Mesenchymal stem cell (in vitro differentiated cells and primary cell): ENCODE measurements around the gene PTH2.

Source experiments
- DNase-seq: peaks from one replicate; pipeline ENCODE4 v3.0.0-alpha.2; 2013
- H2AFZ ChIP-seq: one replicate; pipeline ENCODE4 v1.6.1; 2013; ENCODE audit warnings: low read depth, mild to moderate bottlenecking, control low read depth, inconsistent platforms, low read length, moderate library complexity
- H2AK5ac ChIP-seq: 2 replicates; pipeline ENCODE4 v1.6.1; 2013; ENCODE audit warnings: low read length, moderate library complexity, mild to moderate bottlenecking, inconsistent platforms; ENCODE audit not compliant: severe bottlenecking
- H2BK120ac ChIP-seq: one replicate; pipeline ENCODE4 v1.6.1; 2013; ENCODE audit warnings: low read depth, mild to moderate bottlenecking, inconsistent platforms, low read length, moderate library complexity
- H2BK12ac ChIP-seq, 2 experiments: one replicate each; pipeline ENCODE4 v1.6.1; 2013; ENCODE audit warnings: inconsistent platforms in 2 of 2, low read length in 2 of 2, mild to moderate bottlenecking in 2 of 2, moderate library complexity in 2 of 2, control low read depth in 1 of 2
- H2BK15ac ChIP-seq: one replicate; pipeline ENCODE4 v1.6.1; 2013; ENCODE audit warnings: mild to moderate bottlenecking, low read depth, inconsistent platforms; ENCODE audit not compliant: poor library complexity, severe bottlenecking
- H2BK5ac ChIP-seq: 2 replicates; pipeline ENCODE4 v1.6.1; 2013; ENCODE audit warnings: low read depth, mild to moderate bottlenecking, low read length, control low read depth, inconsistent platforms; ENCODE audit not compliant: poor library complexity, severe bottlenecking
- H3K14ac ChIP-seq, 2 experiments: one replicate each; pipeline ENCODE4 v1.6.1; 2013; ENCODE audit warnings: inconsistent platforms in 2 of 2, low read length in 2 of 2, control low read depth in 1 of 2, mild to moderate bottlenecking in 1 of 2, moderate library complexity in 1 of 2
- H3K18ac ChIP-seq, 2 experiments: one replicate each; pipeline ENCODE4 v1.6.1; 2013; ENCODE audit warnings: inconsistent platforms in 2 of 2, low read length in 2 of 2, control low read depth in 1 of 2, low read depth in 1 of 2, mild to moderate bottlenecking in 1 of 2
- H3K23ac ChIP-seq, 2 experiments: one replicate each; pipeline ENCODE4 v1.6.1; 2013; ENCODE audit warnings: inconsistent platforms in 2 of 2, low read length in 2 of 2, mild to moderate bottlenecking in 2 of 2, moderate library complexity in 2 of 2, control low read depth in 1 of 2
- H3K27ac ChIP-seq: 2 replicates; pipeline ENCODE4 v1.5.1; 2013; ENCODE audit warnings: mild to moderate bottlenecking, moderate library complexity, low read length, control low read depth, inconsistent platforms; ENCODE audit not compliant: poor library complexity, severe bottlenecking
- H3K27me3 ChIP-seq, 2 experiments: 2 replicates each; pipeline versions ENCODE4 v1.6.1 to v1.7.0; 2013; ENCODE audit warnings: low read length in 2 of 2, mild to moderate bottlenecking in 2 of 2, moderate library complexity in 2 of 2, control low read depth in 1 of 2, inconsistent platforms in 1 of 2; ENCODE audit not compliant: control insufficient read depth in 1 of 2, insufficient read depth in 1 of 2
- H3K36me3 ChIP-seq, 2 experiments: 2 replicates each; pipeline versions ENCODE4 v1.6.1 to v1.7.0; 2013; ENCODE audit warnings: low read length in 2 of 2, control low read depth in 1 of 2, inconsistent platforms in 1 of 2, low read depth in 1 of 2, mild to moderate bottlenecking in 1 of 2; ENCODE audit not compliant: insufficient read depth in 2 of 2, control insufficient read depth in 1 of 2
- H3K4ac ChIP-seq, 2 experiments: one replicate each; pipeline ENCODE4 v1.6.1; 2013; ENCODE audit warnings: inconsistent platforms in 2 of 2, low read length in 2 of 2, mild to moderate bottlenecking in 2 of 2, moderate library complexity in 2 of 2, control low read depth in 1 of 2, low read depth in 1 of 2
- H3K4me1 ChIP-seq: 2 replicates; pipeline ENCODE4 v1.6.1; 2013; ENCODE audit warnings: low read depth, low read length, control low read depth; ENCODE audit not compliant: control insufficient read depth, insufficient read depth
- H3K4me2 ChIP-seq: 2 replicates; pipeline ENCODE4 v1.6.1; 2013; ENCODE audit warnings: low read length, mild to moderate bottlenecking, inconsistent platforms; ENCODE audit not compliant: poor library complexity, severe bottlenecking
- H3K4me3 ChIP-seq, 2 experiments: 2 replicates each; pipeline versions ENCODE4 v1.5.1 to v1.7.0; 2013; ENCODE audit warnings: low read length in 2 of 2, mild to moderate bottlenecking in 2 of 2, control low read depth in 1 of 2, low read depth in 1 of 2; ENCODE audit not compliant: insufficient read depth in 1 of 2
- H3K79me1 ChIP-seq: replicated peaks from 2 replicates; pipeline ENCODE4 v1.6.1; 2013; ENCODE audit warnings: mild to moderate bottlenecking, control low read depth, low read length, inconsistent platforms; ENCODE audit not compliant: poor library complexity, severe bottlenecking
- H3K9ac ChIP-seq: 2 replicates; pipeline ENCODE4 v1.7.0; 2013; ENCODE audit warnings: mild to moderate bottlenecking, low read length, moderate library complexity
- H3K9me3 ChIP-seq: 2 replicates; pipeline ENCODE4 v1.7.0; 2013; ENCODE audit warnings: mild to moderate bottlenecking, low read length; ENCODE audit not compliant: control insufficient read depth
- H4K8ac ChIP-seq: one replicate; pipeline ENCODE4 v1.6.1; 2013; ENCODE audit warnings: inconsistent platforms, mild to moderate bottlenecking, low read length, moderate library complexity
- H4K91ac ChIP-seq: one replicate; pipeline ENCODE4 v1.6.1; 2013; ENCODE audit warnings: mild to moderate bottlenecking, low read length, inconsistent platforms
- WGBS: methylation state at CpG from one replicate; pipeline ENCODE4 v1.1.7; 2013; ENCODE audit warnings: mixed read lengths; 5-methylcytosine and 5-hydroxymethylcytosine counted together

Gene PTH2

DNA sequence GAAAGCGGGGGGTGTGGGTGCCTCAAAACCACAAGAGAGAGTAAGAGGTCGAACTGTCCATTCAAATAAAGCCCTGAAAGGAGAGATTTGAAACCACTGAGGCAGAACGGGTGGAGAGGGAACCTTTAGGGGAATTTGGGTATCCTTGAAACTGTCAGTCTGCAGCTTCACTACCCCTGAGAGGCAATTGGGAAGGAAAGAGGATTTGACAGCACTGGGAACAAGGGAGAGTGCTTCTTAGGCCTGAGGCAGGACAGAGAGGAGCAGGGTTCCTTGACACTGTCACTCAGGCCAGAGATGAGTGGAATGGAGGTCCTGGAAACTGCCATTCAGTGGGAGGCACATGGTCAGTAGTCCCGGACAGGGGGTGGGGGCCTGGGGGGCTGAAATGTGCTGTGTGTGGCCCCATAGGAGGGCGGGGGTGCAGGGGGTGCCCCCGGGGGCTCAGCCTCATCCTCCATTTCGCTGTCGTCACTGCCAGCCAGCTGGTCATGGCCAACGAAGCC is 7.0 kb upstream of the PTH2 start:
- 86% methylated on average over 9 of the region's 9 CpGs for WGBS
- H3K14ac ChIP-seq = no peak overlapping the region

GRCh38 chr19:49428547-49429451 is 5.6 kb upstream of the PTH2 start:
- H3K4me1 ChIP-seq = peaks cover 10% of the 10 kb centered on the region
- no peak overlapping the region for H2BK5ac ChIP-seq
- DNase-seq = no peak
- H3K9me3 ChIP-seq = no peaks in the 10 kb centered on the region
- no peak overlapping the region for H4K91ac ChIP-seq
- H2BK12ac ChIP-seq = no peak overlapping the region
- H3K4ac ChIP-seq = no peak overlapping the region
- H3K27me3 ChIP-seq = peaks cover 79 to 92% of the 10 kb centered on the region in 2 experiments
- no peaks in the 10 kb centered on the region for H3K79me1 ChIP-seq
- no peak overlapping the region for H2AK5ac ChIP-seq
- no peak overlapping the region for H3K9ac ChIP-seq
- no peaks in the 10 kb centered on the region for H3K36me3 ChIP-seq
- no peak overlapping the region for H3K14ac ChIP-seq
- no peak overlapping the region for H3K18ac ChIP-seq
- no peak overlapping the region for H2AFZ ChIP-seq
- H3K27ac ChIP-seq = no peak overlapping the region
- WGBS = 25% methylated on average over 27 of the region's 29 CpGs
- no peak overlapping the region for H2BK120ac ChIP-seq
- H2BK15ac ChIP-seq = no peak overlapping the region
- H3K4me3 ChIP-seq = no peak overlapping the region
- H3K23ac ChIP-seq = no peak overlapping the region
- H3K4me2 ChIP-seq = peak overlapping the region; percentile 64
- H4K8ac ChIP-seq = no peak overlapping the region

More for the DNA sequence above, 7.0 kb upstream of the PTH2 start:
- H3K23ac ChIP-seq = no peak overlapping the region
- no peak overlapping the region for H2AFZ ChIP-seq
- H3K27ac ChIP-seq = no peak overlapping the region
- no peak overlapping the region for H3K18ac ChIP-seq
- H2BK120ac ChIP-seq = no peak overlapping the region
- H4K8ac ChIP-seq = no peak overlapping the region
- no peak overlapping the region for H3K4me3 ChIP-seq
- no peak overlapping the region for H2BK12ac ChIP-seq
- H3K4me2 ChIP-seq = no peak overlapping the region
- no peak overlapping the region for H2AK5ac ChIP-seq
- no peak overlapping the region for H3K4ac ChIP-seq
- no peak overlapping the region for H3K9ac ChIP-seq
- no peaks in the 10 kb centered on the region for H3K36me3 ChIP-seq
- no peak overlapping the region for H2BK5ac ChIP-seq
- no peak overlapping the region for H4K91ac ChIP-seq
- H3K79me1 ChIP-seq = no peaks in the 10 kb centered on the region
- DNase-seq = no peak
- peaks cover 10% of the 10 kb centered on the region for H3K4me1 ChIP-seq
- H3K9me3 ChIP-seq = no peaks in the 10 kb centered on the region
- H2BK15ac ChIP-seq = no peak overlapping the region
- H3K27me3 ChIP-seq = peaks cover 69 to 78% of the 10 kb centered on the region in 2 experiments

- H3K27ac ChIP-seq = no peak overlapping the region
- peaks cover 81 to 96% of the 10 kb centered on the region in 2 experiments for H3K27me3 ChIP-seq
- DNase-seq = no peak
- H3K4me2 ChIP-seq = peak overlapping the region; percentile 64
- no peak overlapping the region for H2AK5ac ChIP-seq
- H3K36me3 ChIP-seq = no peaks in the 10 kb centered on the region
- H3K4ac ChIP-seq = no peak overlapping the region
- no peak overlapping the region for H2BK120ac ChIP-seq
- H2BK12ac ChIP-seq = no peak overlapping the region
- H3K4me1 ChIP-seq = peaks cover 14% of the 10 kb centered on the region
- no peak overlapping the region for H3K9ac ChIP-seq
- H3K9me3 ChIP-seq = no peaks in the 10 kb centered on the region
- H2AFZ ChIP-seq = no peak overlapping the region
- no peak overlapping the region for H3K23ac ChIP-seq
- no peak overlapping the region for H3K18ac ChIP-seq
- H3K14ac ChIP-seq = no peak overlapping the region
- WGBS = 2% methylated on average over 44 of the region's 45 CpGs
- H2BK15ac ChIP-seq = no peak overlapping the region
- H3K4me3 ChIP-seq = no peak overlapping the region
- H4K8ac ChIP-seq = no peak overlapping the region
- H4K91ac ChIP-seq = no peak overlapping the region
- no peak overlapping the region for H2BK5ac ChIP-seq
- no peaks in the 10 kb centered on the region for H3K79me1 ChIP-seq
Observed at GRCh38 chr19:49427855-49428546, 4.8 kb upstream of the PTH2 start.

DNA sequence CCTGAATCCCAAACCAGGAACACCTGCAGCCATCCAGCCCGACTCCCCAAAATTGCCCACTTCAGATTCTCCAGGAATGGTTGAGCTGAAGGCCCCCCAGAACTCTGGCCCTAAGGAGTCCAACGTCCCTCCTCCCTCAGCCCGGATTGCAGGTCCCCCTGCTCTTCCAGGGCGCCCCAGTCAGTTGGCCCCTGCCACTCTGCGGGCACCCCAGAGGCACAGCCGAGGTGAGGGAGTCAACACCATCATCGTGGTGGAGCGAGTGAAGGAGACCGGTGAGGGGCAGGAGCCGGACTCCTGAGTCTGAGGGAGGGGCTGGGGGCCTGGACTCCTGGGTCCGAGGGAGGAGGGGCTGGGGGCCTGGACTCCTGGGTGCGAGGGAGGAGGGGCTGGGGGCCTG is 4.1 kb upstream of the PTH2 start:
- no peak overlapping the region for H2AFZ ChIP-seq
- H3K27ac ChIP-seq = no peak overlapping the region
- no peaks in the 10 kb centered on the region for H3K36me3 ChIP-seq
- no peak overlapping the region for H3K9ac ChIP-seq
- H3K23ac ChIP-seq = no peak overlapping the region
- no peak overlapping the region for H3K14ac ChIP-seq
- H2BK120ac ChIP-seq = no peak overlapping the region
- no peak overlapping the region for H2BK15ac ChIP-seq
- DNase-seq = no peak
- no peak overlapping the region for H4K8ac ChIP-seq
- no peak overlapping the region for H3K18ac ChIP-seq
- H3K9me3 ChIP-seq = no peaks in the 10 kb centered on the region
- no peak overlapping the region for H3K4me3 ChIP-seq
- no peaks in the 10 kb centered on the region for H3K79me1 ChIP-seq
- 86% methylated on average over 12 of the region's 12 CpGs for WGBS
- no peak overlapping the region for H2AK5ac ChIP-seq
- H3K27me3 ChIP-seq = peaks cover 88 to 96% of the 10 kb centered on the region in 2 experiments
- no peak overlapping the region for H2BK5ac ChIP-seq
- H3K4ac ChIP-seq = no peak overlapping the region
- H3K4me2 ChIP-seq = no peak overlapping the region
- H3K4me1 ChIP-seq = peaks cover 18% of the 10 kb centered on the region
- H4K91ac ChIP-seq = no peak overlapping the region
- no peak overlapping the region for H2BK12ac ChIP-seq
